Islet precursor cell (in vitro differentiated cells): ENCODE data around the gene ATF7.

Experiments used
- DNase-seq: peaks from one replicate; pipeline ENCODE4 v3.0.0-alpha.2; 2018

ATF7 gene

DNA sequence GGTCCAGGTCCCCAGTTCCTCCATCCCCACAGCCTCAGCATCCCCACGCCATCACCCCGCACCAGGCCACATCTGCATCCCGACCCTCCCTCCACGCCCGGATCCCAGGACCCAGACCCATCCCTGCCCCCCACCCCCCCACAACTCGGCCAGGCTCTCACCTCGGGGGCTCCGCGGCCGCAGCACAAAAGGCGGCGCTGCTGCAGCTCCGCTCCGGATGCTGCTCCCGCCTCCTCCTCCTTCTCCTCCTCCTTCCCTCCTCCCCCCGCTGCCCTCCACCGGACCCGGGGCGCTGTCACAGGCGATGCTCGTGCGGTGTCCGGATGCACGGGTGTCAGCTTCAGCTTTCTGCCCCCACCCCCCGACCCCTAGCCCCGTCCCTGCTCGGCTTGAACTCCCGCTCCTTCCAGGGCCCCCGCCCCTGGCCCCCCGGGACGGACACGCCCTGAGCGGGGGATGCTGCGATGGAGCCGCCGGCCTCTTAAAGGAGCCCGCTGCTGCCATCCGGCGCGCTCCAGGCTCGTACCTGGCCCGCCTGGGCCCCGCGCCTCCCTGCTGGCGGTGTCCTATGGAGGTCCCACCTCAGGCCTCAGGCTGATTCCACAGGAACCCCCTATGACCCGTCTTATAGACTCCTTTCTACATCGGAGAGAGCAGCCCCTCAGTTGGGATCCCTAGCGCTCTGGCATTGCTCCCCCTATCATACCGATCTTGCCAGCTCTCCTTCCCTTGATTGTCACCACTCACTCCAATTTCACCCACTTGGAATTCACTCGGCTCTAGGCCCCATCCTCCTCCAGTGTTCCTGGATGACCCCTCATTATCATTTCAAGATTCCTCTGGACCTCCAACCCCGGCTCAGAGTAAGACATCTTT lies 126.7 kb downstream of the ATF7 start, which contains the start of gene MAP3K12:
MAP3K12 (minus strand) TSS at position 193 of the 876 bp plus-strand sequence. CDS start 12,067 bp downstream, outside the sequence.
- DNase-seq: peak; percentile 90

DNA sequence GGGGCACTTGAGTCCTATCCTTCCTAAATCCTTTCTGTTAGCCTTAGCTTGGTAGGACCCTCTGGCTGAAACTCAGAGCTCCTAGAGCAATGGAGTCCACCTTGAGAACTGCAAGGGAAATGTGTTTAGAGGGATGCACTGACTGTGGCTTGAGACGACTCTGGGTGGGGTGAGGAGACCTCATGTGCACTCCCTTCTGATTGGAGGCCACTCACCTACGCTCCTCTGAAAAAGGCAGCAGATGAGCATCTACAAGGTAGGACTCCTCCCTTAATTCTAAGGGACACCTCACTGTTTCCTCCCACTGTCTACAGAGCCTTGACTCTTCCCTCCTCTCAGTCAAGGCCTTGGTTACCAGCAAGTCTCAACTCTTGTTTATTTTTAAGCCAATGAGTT lies 127.9 kb downstream of the ATF7 start:
- DNase-seq: peak; percentile 45

- DNase-seq: no peak
Observed at GRCh38 chr12:53497461-53497860, 128.7 kb downstream of the ATF7 start.

- no peak for DNase-seq
Observed at GRCh38 chr12:53496752-53497032, 129.5 kb downstream of the ATF7 start.

GRCh38 chr12:53495903-53496751 lies 130.1 kb downstream of the ATF7 start:
- DNase-seq: peak; percentile 84

GRCh38 chr12:53493610-53494391 lies 132.4 kb downstream of the ATF7 start:
- peak; percentile 64 for DNase-seq

DNA sequence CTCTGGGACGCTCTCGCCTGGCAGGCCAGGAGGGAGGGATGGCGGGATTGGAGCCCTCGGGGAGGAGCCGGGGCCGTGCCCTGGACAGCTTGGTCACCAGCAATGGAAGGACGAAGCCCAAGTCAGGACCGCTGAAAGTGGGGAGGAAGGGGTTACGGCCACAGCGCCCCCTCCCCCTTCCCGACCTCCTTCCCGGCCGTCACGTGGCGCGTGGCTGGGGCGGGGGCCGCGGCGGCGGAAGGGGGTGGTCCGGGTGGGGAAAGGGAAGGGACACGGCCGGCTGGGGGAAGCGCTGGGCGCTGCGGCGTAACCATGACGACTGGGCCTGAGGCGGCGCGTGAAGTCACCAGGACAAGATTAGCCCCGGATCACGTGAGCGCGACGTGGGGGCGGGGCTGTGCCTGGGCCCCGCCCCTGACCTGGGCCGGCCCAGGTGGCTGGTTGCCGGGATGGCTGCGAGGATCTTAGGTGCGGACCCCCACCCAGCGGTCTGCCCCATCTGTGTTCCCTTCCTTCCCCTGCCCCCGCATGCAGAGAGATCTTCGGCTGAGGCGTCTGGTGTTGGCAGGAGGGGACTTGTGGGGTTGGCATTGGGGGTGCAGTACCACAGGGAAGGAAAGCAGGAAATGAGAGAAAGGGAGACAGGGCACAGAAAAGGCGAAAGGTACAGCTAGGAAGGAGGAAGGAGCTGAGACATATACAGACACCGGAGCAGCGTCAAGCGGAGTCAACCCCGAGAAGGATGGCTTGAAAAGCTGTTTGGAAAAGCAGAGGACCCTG lies 133.2 kb downstream of the ATF7 start:
- DNase-seq: peak; percentile 99

DNA sequence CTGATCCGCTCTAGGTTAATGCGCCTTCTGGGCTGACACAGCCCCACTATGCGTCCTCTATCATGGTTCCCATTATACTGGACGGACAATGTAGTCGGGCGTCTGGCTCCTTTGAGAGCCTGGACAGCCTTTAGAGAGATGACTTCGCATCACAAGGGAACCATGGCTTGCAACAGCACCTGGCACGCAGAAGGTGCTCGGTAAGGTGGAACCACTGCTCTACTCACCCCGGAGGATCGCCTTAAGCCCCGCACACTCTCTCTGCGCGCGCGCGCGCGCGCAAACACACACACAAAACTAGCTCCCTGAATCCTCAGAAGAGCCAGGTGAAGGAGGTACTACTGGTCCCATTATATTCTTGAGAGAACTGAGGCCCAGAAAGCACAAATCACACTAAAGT lies 134.0 kb downstream of the ATF7 start:
- DNase-seq: peak; percentile 67

- DNase-seq: peak; percentile 65
Observed at GRCh38 chr12:53489242-53489864, 136.8 kb downstream of the ATF7 start.

GRCh38 chr12:53486736-53487487 lies 139.3 kb downstream of the ATF7 start:
- DNase-seq: peak; percentile 74

DNA sequence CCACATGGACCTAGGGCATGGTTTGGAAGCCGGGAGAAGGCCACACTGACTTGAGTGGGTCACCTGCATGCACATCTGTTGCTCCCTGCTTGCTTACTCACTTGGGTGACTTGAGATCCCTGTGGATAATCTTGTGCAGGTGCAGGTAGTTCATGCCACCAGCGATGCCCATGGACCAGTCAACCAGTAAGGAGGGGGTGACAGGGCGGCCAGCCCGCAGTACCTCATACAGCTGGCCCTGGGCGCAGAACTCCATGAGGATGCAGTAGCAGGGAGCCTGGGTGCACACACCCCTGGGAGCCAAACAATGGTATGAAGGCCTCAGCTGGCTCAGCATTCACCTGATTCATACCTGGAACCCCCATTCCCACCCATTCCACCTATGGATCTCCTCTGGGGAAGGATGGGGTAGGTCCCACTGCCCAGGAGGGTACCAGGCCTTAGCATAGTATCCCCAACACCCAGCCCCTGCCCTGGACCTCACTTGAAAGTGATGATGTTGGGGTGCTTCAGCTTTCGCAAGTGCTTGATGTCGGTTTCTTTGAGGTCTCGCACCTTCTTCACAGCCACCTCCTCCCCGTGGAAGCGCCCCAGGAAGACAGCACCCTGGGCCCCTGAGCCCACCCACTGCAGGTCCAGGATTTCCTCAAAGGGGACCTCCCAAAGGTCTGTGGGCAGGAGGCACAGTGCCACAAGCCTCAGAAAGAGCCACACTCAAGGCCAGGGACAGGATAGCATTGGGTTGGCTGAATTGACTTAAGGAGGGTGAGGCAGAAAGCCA lies 140.0 kb downstream of the ATF7 start:
- peak; percentile 63 for DNase-seq

DNA sequence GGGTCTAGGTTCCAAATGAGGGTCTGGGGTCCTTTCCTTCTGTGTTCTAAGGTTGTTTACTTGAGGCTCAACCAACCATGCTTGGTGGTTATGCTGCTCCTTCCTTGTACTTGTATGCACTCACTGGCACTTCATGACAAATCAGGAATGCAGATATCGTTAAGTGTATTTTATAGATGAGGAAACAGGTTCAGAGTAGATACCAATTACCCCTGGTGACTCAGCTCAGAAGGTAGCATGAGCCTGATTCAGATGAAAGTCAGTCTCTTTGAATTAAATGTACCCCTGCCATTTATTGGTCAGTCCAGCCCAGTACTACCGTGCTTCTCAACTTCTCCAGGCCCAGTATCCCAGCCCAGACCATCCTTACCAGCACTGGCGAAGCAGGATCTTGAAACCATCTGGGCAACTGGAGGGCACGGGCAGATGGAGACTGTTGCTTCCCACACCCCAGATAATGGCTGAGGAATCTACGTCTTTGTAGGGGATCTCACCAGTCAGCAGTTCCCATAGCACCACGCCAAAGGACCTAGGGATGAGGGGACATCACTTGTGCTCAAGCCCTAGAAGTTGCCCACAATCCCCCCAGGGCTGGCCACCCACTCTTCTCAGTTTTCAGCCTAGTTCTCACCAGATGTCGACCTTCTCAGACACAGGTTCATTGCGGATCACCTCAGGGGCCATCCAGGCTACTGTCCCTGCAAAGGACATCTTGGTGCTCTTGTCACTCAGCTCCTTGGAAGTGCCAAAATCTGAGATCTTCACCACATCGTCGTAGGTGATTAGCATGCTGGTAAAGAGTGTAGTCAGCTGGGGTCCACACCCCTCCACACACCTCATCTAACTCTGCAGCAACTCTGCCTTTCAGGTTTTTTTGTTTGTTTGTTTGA lies 141.3 kb downstream of the ATF7 start:
- DNase-seq: peak; percentile 54

- peak; percentile 54 for DNase-seq
Observed at GRCh38 chr12:53483979-53484377, 142.2 kb downstream of the ATF7 start.

DNA sequence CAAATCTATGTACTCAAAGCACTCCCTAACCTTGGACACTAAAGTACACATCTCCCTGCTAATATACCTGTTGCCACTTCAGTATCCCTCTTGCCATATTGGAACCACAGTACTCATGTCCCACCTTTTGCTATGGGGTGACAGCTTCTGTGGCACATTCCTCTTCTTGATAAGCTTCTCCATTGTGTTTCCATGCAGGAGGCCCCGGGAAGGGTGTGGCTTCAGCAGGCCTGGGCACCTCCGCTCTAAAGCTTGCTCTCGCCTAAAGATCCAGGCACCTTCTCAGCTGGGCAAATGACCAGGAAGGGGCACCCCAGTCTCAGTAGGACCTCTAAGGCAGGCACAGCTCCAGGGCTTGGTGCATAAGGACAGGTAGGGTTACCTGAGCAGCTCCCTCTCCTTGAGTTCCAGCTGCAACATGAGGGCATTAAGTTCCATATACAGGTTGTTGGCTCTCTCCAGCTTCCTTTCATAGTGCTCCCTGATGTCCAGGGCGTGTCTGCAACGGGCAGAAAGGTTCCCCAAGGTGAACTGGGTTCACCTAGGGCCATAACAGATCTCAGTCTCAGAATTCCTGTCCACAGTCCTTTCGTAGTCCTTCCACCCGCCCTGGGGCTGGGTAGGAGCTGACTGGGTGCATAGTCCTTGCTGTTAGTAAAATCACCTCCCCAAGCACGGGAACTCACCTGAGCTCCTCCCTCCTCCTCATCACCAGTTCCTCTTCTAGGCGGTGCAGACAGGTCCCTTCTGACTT lies 142.8 kb downstream of the ATF7 start:
- peak; percentile 66 for DNase-seq

GRCh38 chr12:53482626-53483168 lies 143.5 kb downstream of the ATF7 start:
- DNase-seq: peak; percentile 60

DNA sequence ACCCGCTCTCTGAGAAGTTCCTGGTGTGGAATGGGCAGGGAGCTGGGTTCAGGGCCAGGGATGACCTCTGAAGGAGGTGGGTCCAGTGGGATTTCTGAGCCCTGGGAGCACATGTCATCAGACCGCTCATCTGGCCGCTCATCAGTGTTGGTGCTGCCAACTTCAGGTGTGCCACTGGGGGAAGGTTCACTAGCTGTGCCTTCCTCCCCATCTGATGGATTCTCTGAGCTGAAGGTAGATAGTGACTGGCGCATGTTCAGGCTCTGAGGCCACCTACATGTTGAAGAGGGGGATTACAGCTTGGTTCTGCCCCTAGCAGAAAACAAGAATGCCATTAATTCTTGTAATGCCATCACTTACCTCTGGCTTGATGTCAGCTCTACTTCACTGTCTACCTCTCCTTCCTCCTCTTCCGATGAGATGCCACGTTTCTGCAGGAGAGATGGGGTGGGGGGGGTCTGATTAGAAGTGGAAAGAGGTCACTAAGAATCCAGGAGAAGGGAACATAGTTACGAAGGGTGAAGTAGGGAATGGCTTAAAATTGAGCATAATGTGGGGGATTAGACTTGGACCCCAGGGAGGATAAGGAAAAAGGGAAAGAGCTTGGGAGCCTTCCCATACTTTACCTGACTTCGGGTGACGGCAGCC lies 144.1 kb downstream of the ATF7 start:
- DNase-seq: peak; percentile 80

DNA sequence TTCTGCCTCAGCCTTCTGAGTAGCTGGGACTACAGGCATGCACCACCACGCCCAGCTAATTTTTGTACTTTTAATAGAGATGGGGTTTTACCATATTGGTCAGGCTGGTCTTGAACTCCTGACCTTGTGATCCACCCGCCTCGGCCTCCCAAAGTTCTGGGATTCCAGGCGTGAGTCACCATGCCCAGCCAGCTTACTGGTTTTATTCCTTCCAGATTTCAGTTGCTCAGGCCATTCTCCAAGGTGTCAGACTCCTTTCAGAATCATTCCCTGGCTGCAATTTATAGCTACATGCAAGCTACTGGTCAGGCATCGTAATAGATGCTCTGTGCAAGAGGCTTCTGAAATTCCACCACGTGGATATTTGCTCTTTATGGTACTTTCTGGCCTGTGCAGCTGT lies 144.7 kb downstream of the ATF7 start:
- peak; percentile 53 for DNase-seq
